GM23338 (cell line): Measurements from ENCODE around the gene SAA1. TPM values are rescaled to one million over a fixed set of nuclear protein-coding genes. Genes with fewer than 3 reads are reported as not detected.

Source experiments
- ATAC-seq: fragments of 200-7000 bp; cut with Tn5 transposase; 3 replicates; pipeline ENCODE4 v1.9.1; 2020
- DNase-seq: peaks from one replicate; pipeline ENCODE4 v3.0.0-alpha.2; 2015; ENCODE audit warnings: low spot score
- H2AFZ ChIP-seq: fragments of 200-600 bp; sonication (generic); 2 replicates; pipeline ENCODE4 v1.8.0; 2016; ENCODE audit warnings: antibody characterized with exemption, mild to moderate bottlenecking, moderate library complexity
- H3F3A ChIP-seq: fragments of 200-600 bp; sonication (generic); replicated peaks from 2 replicates; pipeline ENCODE4 v1.8.0; 2017; ENCODE audit warnings: antibody characterized with exemption, mixed run types, low read depth
- H3K27ac ChIP-seq: fragments of 200-600 bp; sonication (generic); 2 replicates; pipeline ENCODE4 v1.6.1; 2016; ENCODE audit warnings: low read depth
- H3K27me3 ChIP-seq: fragments of 200-600 bp; sonication (generic); 2 replicates; pipeline ENCODE4 v1.8.0; 2016; ENCODE audit warnings: mild to moderate bottlenecking, mixed run types, moderate library complexity; ENCODE audit not compliant: insufficient read depth
- H3K36me3 ChIP-seq: fragments of 200-600 bp; sonication (generic); 2 replicates; pipeline ENCODE4 v1.8.0; 2016; ENCODE audit warnings: mild to moderate bottlenecking; ENCODE audit not compliant: insufficient read depth
- H3K4me1 ChIP-seq: fragments of 200-600 bp; sonication (generic); 2 replicates; pipeline ENCODE4 v1.8.0; 2016; ENCODE audit warnings: mild to moderate bottlenecking, moderate library complexity; ENCODE audit not compliant: insufficient read depth
- H3K4me2 ChIP-seq: fragments of 200-600 bp; sonication (generic); 2 replicates; pipeline ENCODE4 v1.7.1; 2017; ENCODE audit warnings: mixed run types
- H3K4me3 ChIP-seq: fragments of 200-600 bp; sonication (generic); 2 replicates; pipeline ENCODE4 v1.6.1; 2016; ENCODE audit warnings: mixed run types
- H3K79me2 ChIP-seq: fragments of 200-600 bp; sonication (generic); replicated peaks from 2 replicates; pipeline ENCODE4 v1.8.0; 2017; ENCODE audit warnings: mild to moderate bottlenecking; ENCODE audit not compliant: insufficient read depth
- H3K9me2 ChIP-seq: fragments of 200-600 bp; sonication (generic); 2 replicates; pipeline ENCODE4 v1.8.0; 2017; ENCODE audit not compliant: insufficient read depth
- H4K20me1 ChIP-seq: fragments of 200-600 bp; sonication (generic); replicated peaks from 2 replicates; pipeline ENCODE4 v1.8.0; 2017; ENCODE audit warnings: mild to moderate bottlenecking; ENCODE audit not compliant: insufficient read depth
- H3K27ac Mint-ChIP-seq: 2 replicates; pipeline ENCODE4 v1.8.0; 2020; ENCODE audit warnings: inconsistent platforms, mild to moderate bottlenecking, moderate library complexity, mixed read lengths
- H3K27me3 Mint-ChIP-seq: 3 replicates; pipeline ENCODE4 v1.8.0; 2022; ENCODE audit warnings: low read depth, mild to moderate bottlenecking, moderate library complexity, mixed read lengths, inconsistent platforms; ENCODE audit not compliant: insufficient read depth, poor library complexity
- H3K36me3 Mint-ChIP-seq: 3 replicates; pipeline ENCODE4 v1.8.0; 2021; ENCODE audit warnings: low read depth, mild to moderate bottlenecking, inconsistent platforms, moderate library complexity, mixed read lengths
- H3K4me1 Mint-ChIP-seq: 3 replicates; pipeline ENCODE4 v1.8.0; 2020; ENCODE audit warnings: mild to moderate bottlenecking, inconsistent platforms, mixed read lengths
- H3K4me3 Mint-ChIP-seq: 3 replicates; pipeline ENCODE4 v1.8.0; 2021; ENCODE audit warnings: moderate library complexity, mild to moderate bottlenecking, inconsistent platforms, mixed read lengths
- H3K9me3 Mint-ChIP-seq: 3 replicates; pipeline ENCODE4 v1.8.0; 2020; ENCODE audit warnings: moderate library complexity, mild to moderate bottlenecking, inconsistent platforms, mixed read lengths
- CREB1 ChIP-seq: fragments of 250-450 bp; sonication (Bioruptor Pico); IDR thresholded peaks from 2 replicates; pipeline ENCODE4 v1.5.0; 2020; ENCODE audit warnings: low read depth, mild to moderate bottlenecking, moderate library complexity
- EZH2 ChIP-seq: fragments of 200-600 bp; sonication (generic); IDR thresholded peaks from one replicate; pipeline ENCODE4 v1.8.0; 2017; ENCODE audit warnings: antibody characterized with exemption, mild to moderate bottlenecking, low read depth; ENCODE audit not compliant: unreplicated experiment
- EZH2phosphoT487 ChIP-seq: fragments of 200-600 bp; sonication (generic); IDR thresholded peaks from one replicate; pipeline ENCODE4 v1.8.1; 2018; ENCODE audit warnings: antibody characterized with exemption; ENCODE audit not compliant: unreplicated experiment
- NANOG ChIP-seq: IDR thresholded peaks from 2 replicates; pipeline ENCODE4 v1.6.1; 2016; ENCODE audit warnings: antibody characterized with exemption, borderline replicate concordance
- POLR2AphosphoS5 ChIP-seq: IDR thresholded peaks from 2 replicates; pipeline ENCODE4 v1.6.1; 2016; ENCODE audit warnings: antibody characterized with exemption, low read depth
- REST ChIP-seq: IDR thresholded peaks from one replicate; pipeline ENCODE4 v1.6.1; 2018; ENCODE audit warnings: antibody characterized with exemption; ENCODE audit not compliant: unreplicated experiment
- STAT1 ChIP-seq: IDR thresholded peaks from one replicate; pipeline ENCODE4 v1.6.1; 2016; ENCODE audit warnings: antibody characterized with exemption; ENCODE audit not compliant: unreplicated experiment
- ZNF114 ChIP-seq: fragments of 250-450 bp; sonication (Bioruptor Pico); IDR thresholded peaks from 2 replicates; pipeline ENCODE4 v1.5.0; 2020; ENCODE audit warnings: mild to moderate bottlenecking, moderate library complexity
- ZNF331 ChIP-seq: fragments of 250-450 bp; sonication (Bioruptor Pico); IDR thresholded peaks from 2 replicates; pipeline ENCODE4 v1.5.0; 2020; ENCODE audit warnings: low read depth, mild to moderate bottlenecking, moderate library complexity
- polyA plus RNA-seq: library from polyadenylated mRNA; unstranded; fragments of >200 nt; fragmentation: Nextera tagmentation; extraction: Ambion mirVana; gene quantifications from 2 replicates; pipeline ENCODE4 v1.2.1, GENCODE V29; 2016
- total RNA-seq: library from RNA; depleted of rRNA; stranded (reverse); fragments of >200 nt; shearing (Covaris generic); gene quantifications from 2 replicates; pipeline ENCODE4 v1.2.3, GENCODE V29; 2014
- TF ChIP-seq, protein P1 (sequence below), 2 experiments: fragments of 200-600 bp in 1 of 2; sonication (generic) in 1 of 2; conservative IDR thresholded peaks; 2 replicates each; pipeline versions ENCODE4 v1.5.1 to v1.6.1; 2016 to 2017; ENCODE audit warnings: antibody characterized with exemption in 2 of 2, low read depth in 2 of 2, mild to moderate bottlenecking in 2 of 2, moderate library complexity in 1 of 2
- TF ChIP-seq, protein P2 (sequence below): IDR thresholded peaks from 2 replicates; pipeline ENCODE4 v1.6.1; 2016; ENCODE audit warnings: antibody characterized with exemption

SAA1 gene
- total and polyA plus RNA-seq, 2 experiments from 2014 or later: not detected

DNA sequence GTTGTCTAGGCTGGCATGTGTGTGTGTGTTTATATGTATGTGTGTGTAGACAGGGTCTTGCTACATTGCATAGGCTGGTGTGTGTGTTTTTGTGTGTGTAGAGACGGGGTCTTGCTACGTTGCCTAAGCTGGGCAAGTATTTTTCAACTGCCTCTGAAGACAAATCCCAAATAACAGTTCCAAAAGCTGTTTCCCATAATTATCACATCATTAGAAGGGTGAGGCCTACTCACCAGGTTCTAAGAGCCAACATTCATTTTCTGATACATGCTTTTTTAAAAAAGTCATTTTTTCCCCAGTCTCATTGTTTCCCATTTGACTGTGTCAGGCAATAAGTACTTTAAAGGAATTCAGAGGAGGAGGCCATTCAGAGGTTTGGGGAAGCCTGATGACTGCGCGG is 22.8 kb downstream of the SAA1 start:
- Histone ChIP-seq H3K4me2 (no peak overlapping the region), H3K27ac (no peak overlapping the region), H3F3A (no peaks in the 10 kb centered on the region), H4K20me1 (0 out of 2 replicates have a peak, but pooled peaks cover 3% of the 10 kb centered on the region), H3K4me3 (no peak overlapping the region), H3K79me2 (no peaks in the 10 kb centered on the region), H3K27me3 (no peaks in the 10 kb centered on the region), H3K36me3 (peaks cover 66% of the 10 kb centered on the region), H3K9me2 (no peaks in the 10 kb centered on the region), H2AFZ (no peak overlapping the region), H3K4me1 (no peaks in the 10 kb centered on the region)
- no peak overlapping the region for H3K27ac Mint-ChIP-seq
- H3K4me3 Mint-ChIP-seq: no peak overlapping the region
- TF ChIP-seq REST (no peak), CREB1 (CRISPR knock-in tag) (no peak), EZH2phosphoT487 (no peak), NANOG (no peak), ZNF331 (no peak), POLR2AphosphoS5 (no peak), EZH2 (no peak), ZNF114 (no peak)
- TF ChIP-seq, protein P1, sequence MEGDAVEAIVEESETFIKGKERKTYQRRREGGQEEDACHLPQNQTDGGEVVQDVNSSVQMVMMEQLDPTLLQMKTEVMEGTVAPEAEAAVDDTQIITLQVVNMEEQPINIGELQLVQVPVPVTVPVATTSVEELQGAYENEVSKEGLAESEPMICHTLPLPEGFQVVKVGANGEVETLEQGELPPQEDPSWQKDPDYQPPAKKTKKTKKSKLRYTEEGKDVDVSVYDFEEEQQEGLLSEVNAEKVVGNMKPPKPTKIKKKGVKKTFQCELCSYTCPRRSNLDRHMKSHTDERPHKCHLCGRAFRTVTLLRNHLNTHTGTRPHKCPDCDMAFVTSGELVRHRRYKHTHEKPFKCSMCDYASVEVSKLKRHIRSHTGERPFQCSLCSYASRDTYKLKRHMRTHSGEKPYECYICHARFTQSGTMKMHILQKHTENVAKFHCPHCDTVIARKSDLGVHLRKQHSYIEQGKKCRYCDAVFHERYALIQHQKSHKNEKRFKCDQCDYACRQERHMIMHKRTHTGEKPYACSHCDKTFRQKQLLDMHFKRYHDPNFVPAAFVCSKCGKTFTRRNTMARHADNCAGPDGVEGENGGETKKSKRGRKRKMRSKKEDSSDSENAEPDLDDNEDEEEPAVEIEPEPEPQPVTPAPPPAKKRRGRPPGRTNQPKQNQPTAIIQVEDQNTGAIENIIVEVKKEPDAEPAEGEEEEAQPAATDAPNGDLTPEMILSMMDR (conservative IDR thresholded peaks at IDR 0.05; ENCODE audit: low read depth in 2 of 2): no peak
- no peaks in the 10 kb centered on the region for H3K27me3 Mint-ChIP-seq
- H3K4me1 Mint-ChIP-seq: no peaks in the 10 kb centered on the region
- H3K36me3 Mint-ChIP-seq: peaks cover 62% of the 10 kb centered on the region
- no peak for DNase-seq
- H3K9me3 Mint-ChIP-seq: no peaks in the 10 kb centered on the region
- no peak for ATAC-seq

GRCh38 chr11:18294862-18295261 is 28.8 kb downstream of the SAA1 start:
- Histone ChIP-seq H3F3A (no peaks in the 10 kb centered on the region), H3K4me1 (no peaks in the 10 kb centered on the region), H3K27me3 (no peaks in the 10 kb centered on the region), H3K9me2 (no peaks in the 10 kb centered on the region), H2AFZ (no peak overlapping the region), H3K36me3 (peaks cover 65% of the 10 kb centered on the region), H3K27ac (no peak overlapping the region), H4K20me1 (peaks cover 3% of the 10 kb centered on the region), H3K4me2 (no peak overlapping the region), H3K79me2 (no peaks in the 10 kb centered on the region), H3K4me3 (no peak overlapping the region)
- no peak for ATAC-seq
- H3K9me3 Mint-ChIP-seq: no peaks in the 10 kb centered on the region
- no peak for DNase-seq
- H3K4me3 Mint-ChIP-seq: no peak overlapping the region
- H3K36me3 Mint-ChIP-seq: peaks cover 83% of the 10 kb centered on the region
- H3K4me1 Mint-ChIP-seq: no peaks in the 10 kb centered on the region
- H3K27me3 Mint-ChIP-seq: no peaks in the 10 kb centered on the region
- H3K27ac Mint-ChIP-seq: no peak overlapping the region
- TF ChIP-seq REST (no peak), NANOG (no peak), STAT1 (no peak), CREB1 (CRISPR knock-in tag) (no peak), EZH2phosphoT487 (no peak), EZH2 (no peak)
- TF ChIP-seq, protein P2, sequence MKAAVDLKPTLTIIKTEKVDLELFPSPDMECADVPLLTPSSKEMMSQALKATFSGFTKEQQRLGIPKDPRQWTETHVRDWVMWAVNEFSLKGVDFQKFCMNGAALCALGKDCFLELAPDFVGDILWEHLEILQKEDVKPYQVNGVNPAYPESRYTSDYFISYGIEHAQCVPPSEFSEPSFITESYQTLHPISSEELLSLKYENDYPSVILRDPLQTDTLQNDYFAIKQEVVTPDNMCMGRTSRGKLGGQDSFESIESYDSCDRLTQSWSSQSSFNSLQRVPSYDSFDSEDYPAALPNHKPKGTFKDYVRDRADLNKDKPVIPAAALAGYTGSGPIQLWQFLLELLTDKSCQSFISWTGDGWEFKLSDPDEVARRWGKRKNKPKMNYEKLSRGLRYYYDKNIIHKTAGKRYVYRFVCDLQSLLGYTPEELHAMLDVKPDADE: no peak
